ENCODE results near the gene NELFCD.

Gene NELFCD

DNA sequence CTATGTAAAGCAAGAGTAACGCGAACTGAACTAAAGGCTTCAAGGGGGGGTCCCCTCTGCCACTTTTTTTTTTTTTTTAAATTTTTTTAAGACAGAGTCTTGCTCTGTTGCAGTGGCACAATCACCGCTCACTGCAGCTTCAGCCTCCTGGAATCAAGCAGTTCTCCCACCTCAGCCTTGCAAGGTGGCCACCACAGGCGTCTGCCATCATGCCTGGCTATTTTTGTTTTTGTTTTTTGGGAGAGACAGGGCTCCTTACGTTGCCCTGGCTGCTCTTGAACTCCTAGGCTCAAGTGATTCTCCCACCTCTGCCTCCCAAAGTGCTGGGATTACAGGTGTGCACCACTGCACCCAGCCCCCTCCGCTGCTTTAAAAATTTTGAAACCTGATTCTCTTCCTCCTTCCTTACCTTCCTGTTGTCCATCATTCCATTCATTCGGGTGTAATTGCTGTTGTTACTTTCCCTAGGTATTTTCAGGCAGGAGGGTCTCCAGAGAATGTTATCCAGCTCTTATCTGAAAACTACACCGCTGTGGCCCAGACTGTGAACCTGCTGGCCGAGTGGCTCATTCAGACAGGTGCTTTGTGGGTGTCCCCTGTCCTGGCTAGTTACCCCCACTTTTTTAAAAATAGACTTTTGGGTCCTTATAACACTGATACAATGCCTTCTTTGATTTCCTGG lies 5.4 kb downstream of the NELFCD start:
- TF ChIP-seq CTCF (conservative IDR thresholded peaks at IDR 0.05; ENCODE audit: low read depth, low read length) = no peak
- Histone ChIP-seq H3K27ac (no peak overlapping the region), H3K27me3 (ENCODE audit: insufficient read depth, low read depth) (no peaks in the 10 kb centered on the region), H3K4me2 (no peak overlapping the region), H4K20me1 (ENCODE audit: insufficient read depth) (no peaks in the 10 kb centered on the region; the same call in 1 of the 2 replicates), H3K4me3 (IDR thresholded peaks at IDR 0.05; ENCODE audit: insufficient read depth, low read depth, low read length) (no peak overlapping the region), H3K79me2 (ENCODE audit: insufficient read depth, low read depth) (peaks cover 46% of the 10 kb centered on the region), H2AFZ (ENCODE audit: low read depth) (no peak overlapping the region), H3K9ac (no peak overlapping the region), H3K36me3 (ENCODE audit: insufficient read depth) (peaks cover 23% of the 10 kb centered on the region), H3K4me1 (ENCODE audit: low read depth, poor library complexity, severe bottlenecking) (peaks cover 19% of the 10 kb centered on the region)

GRCh38 chr20:58986968-58987517 lies 6.0 kb downstream of the NELFCD start:
- Histone ChIP-seq H3K9ac (no peak overlapping the region), H3K27me3 (ENCODE audit: insufficient read depth, low read depth) (no peaks in the 10 kb centered on the region), H3K4me3 (IDR thresholded peaks at IDR 0.05; ENCODE audit: insufficient read depth, low read depth, low read length) (no peak overlapping the region), H3K27ac (no peak overlapping the region), H4K20me1 (ENCODE audit: insufficient read depth) (no peaks in the 10 kb centered on the region; the same call in 1 of the 2 replicates), H3K36me3 (ENCODE audit: insufficient read depth) (peaks cover 26% of the 10 kb centered on the region), H3K79me2 (ENCODE audit: insufficient read depth, low read depth) (peaks cover 40% of the 10 kb centered on the region), H3K4me2 (no peak overlapping the region), H3K4me1 (ENCODE audit: low read depth, poor library complexity, severe bottlenecking) (peaks cover 25% of the 10 kb centered on the region), H2AFZ (ENCODE audit: low read depth) (no peak overlapping the region)
- TF ChIP-seq CTCF (conservative IDR thresholded peaks at IDR 0.05; ENCODE audit: low read depth, low read length) = no peak

DNA sequence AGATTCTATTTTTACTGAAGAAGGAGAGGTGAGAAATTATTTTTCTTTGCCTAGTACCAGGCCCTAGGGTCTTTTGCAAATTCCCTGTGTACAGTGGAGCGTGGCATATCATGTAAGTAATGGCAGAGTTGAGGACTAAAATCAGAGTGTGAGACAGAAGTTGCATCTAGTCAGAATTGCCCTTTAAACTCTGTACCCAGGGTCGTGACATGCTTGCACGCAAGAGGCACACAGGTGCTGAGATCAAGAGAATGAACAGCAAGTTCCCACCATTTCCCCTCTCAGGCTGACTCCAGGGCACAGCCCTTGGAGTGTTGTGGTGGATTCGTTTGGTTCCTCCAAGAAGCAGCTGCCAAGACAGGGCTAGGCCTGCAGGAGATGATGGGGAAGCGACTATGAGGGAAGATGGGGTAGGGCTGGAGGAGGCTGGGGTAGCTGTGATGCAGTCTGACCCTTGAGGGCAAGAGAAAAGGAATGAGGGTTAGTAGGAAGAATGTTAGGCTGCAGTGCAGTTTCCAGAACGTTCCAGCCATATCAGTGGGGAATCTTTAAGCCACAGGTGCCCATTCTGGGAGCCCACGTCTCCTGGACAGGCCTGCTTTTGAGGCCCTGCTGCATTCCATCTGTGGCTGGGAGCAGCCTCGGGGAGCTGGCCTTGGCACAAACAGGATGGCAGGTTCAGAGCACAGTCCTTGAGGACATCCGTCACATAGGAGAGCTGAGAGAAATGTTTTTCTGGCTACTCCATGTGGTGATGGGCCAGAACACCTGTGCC lies 6.9 kb downstream of the NELFCD start:
- H3K4me3 ChIP-seq (IDR thresholded peaks at IDR 0.05; ENCODE audit: insufficient read depth, low read depth, low read length) = no peak overlapping the region
- no peak for TF ChIP-seq CTCF (conservative IDR thresholded peaks at IDR 0.05; ENCODE audit: low read depth, low read length)
- peaks cover 26% of the 10 kb centered on the region for H3K4me1 ChIP-seq (ENCODE audit: low read depth, poor library complexity, severe bottlenecking)
- no peak overlapping the region for H3K27ac ChIP-seq
- H3K36me3 ChIP-seq (ENCODE audit: insufficient read depth) = peaks cover 33% of the 10 kb centered on the region
- H2AFZ ChIP-seq (ENCODE audit: low read depth) = no peak overlapping the region
- H3K79me2 ChIP-seq (ENCODE audit: insufficient read depth, low read depth) = peaks cover 30% of the 10 kb centered on the region
- no peaks in the 10 kb centered on the region; the same call in 1 of the 2 replicates for H4K20me1 ChIP-seq (ENCODE audit: insufficient read depth)
- H3K9ac ChIP-seq = no peak overlapping the region
- H3K27me3 ChIP-seq (ENCODE audit: insufficient read depth, low read depth) = no peaks in the 10 kb centered on the region
- no peak overlapping the region for H3K4me2 ChIP-seq

DNA sequence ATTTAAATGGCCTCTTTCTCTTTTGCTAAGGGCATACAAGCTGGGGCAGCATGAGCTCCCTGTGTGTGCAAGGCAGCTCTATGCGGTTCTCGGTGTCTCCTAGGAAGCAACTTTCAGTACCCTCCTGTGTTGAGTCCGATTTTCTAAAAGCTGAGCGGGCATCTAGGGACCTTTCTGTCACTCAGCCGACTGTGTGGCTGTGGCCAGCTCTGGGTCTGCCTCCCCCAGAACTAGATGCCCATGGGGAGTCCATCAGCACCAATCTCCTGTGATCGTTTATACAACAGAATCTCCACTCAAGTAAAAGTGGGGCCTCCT lies 7.5 kb downstream of the NELFCD start:
- Histone ChIP-seq H2AFZ (ENCODE audit: low read depth) (no peak overlapping the region), H3K4me2 (no peak overlapping the region), H3K27me3 (ENCODE audit: insufficient read depth, low read depth) (no peaks in the 10 kb centered on the region), H3K36me3 (ENCODE audit: insufficient read depth) (peaks cover 33% of the 10 kb centered on the region), H3K79me2 (ENCODE audit: insufficient read depth, low read depth) (peaks cover 25% of the 10 kb centered on the region), H3K9ac (no peak overlapping the region), H4K20me1 (ENCODE audit: insufficient read depth) (no peaks in the 10 kb centered on the region; the same call in 1 of the 2 replicates), H3K4me1 (ENCODE audit: low read depth, poor library complexity, severe bottlenecking) (peaks cover 29% of the 10 kb centered on the region), H3K27ac (no peak overlapping the region), H3K4me3 (IDR thresholded peaks at IDR 0.05; ENCODE audit: insufficient read depth, low read depth, low read length) (no peak overlapping the region)
- TF ChIP-seq CTCF (conservative IDR thresholded peaks at IDR 0.05; ENCODE audit: low read depth, low read length) = no peak

Data from KMS-11 (cell line).